ENCODE data around the gene SEMA4B. TPM values are rescaled to one million over a fixed set of nuclear protein-coding genes. Genes with fewer than 3 reads are reported as not detected.
A peak's percentile ranks its signal among the peaks of the same experiment; 100 is the strongest.

The SEMA4B gene
- polyA plus RNA-seq, 3 donors, result 13.2 to 65.0 (median 22.0) TPM

DNA sequence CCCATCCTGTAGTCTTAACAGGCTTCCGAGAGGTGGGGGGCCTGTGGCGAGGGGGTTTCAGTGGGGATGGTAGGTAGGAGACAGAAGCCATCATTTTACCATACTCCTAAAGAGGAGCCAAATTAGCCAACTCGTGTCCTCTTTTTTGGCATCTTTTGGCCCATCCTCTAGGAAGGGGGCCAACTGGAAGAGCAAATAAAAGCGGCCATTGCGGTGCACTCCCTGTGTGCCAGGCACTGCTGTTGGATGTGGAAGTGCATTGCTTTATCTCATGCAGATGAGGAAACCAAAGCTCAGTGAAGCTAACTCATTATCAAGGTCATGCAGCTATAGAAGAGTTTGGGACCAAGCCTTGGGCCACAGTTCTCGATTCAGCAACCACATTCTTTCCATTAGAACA, 6.1 kb downstream of the SEMA4B start:
- intact Hi-C loops (cut with micrococcal nuclease), result loop anchor here in 1 of 2 donors (5.0 kb wide), 1 partner anchor 40 kb away; no protein-coding TSS in a partner anchor
- no peak overlapping the region for H3K9ac ChIP-seq (ENCODE audit: insufficient read depth, low read length, poor library complexity, severe bottlenecking)
- H2AFZ ChIP-seq (ENCODE audit: insufficient read depth, low read depth, low read length, poor library complexity, severe bottlenecking), result no peak overlapping the region
- Mint-ChIP-seq H3K4me1 (peaks cover 74% of the 10 kb centered on the region), H3K27me3 (ENCODE audit: low read depth in 3 of 3) (peaks cover under 1 to 4% (median 1%) of the 10 kb centered on the region in 3 donors), H3K36me3 (peaks cover 61 to 90% of the 10 kb centered on the region in 2 donors), H3K4me3 (no peak overlapping the region), H3K9me3 (peaks cover 0 to 2% (median 0%) of the 10 kb centered on the region in 7 donors), H3K27ac (peak overlapping the region in 2 of 7 donors; percentile 27 to 32)
- peaks cover 91% of the 10 kb centered on the region for H3K79me2 ChIP-seq (ENCODE audit: insufficient read depth, low read length)
- H3K4me1 ChIP-seq (ENCODE audit: control insufficient read depth in 1 of 2, insufficient read depth in 2 of 2, low read length in 2 of 2), result peaks cover 33 to 67% of the 10 kb centered on the region in 2 donors
- H4K20me1 ChIP-seq (ENCODE audit: insufficient read depth, low read length), result peaks cover 98% of the 10 kb centered on the region
- no peak overlapping the region for H3K4me3 ChIP-seq (replicated peaks in 1 of 3; ENCODE audit: low read depth in 2 of 3, low read length in 3 of 3)
- DNase-seq, result no peak
- TF ChIP-seq, protein P1, sequence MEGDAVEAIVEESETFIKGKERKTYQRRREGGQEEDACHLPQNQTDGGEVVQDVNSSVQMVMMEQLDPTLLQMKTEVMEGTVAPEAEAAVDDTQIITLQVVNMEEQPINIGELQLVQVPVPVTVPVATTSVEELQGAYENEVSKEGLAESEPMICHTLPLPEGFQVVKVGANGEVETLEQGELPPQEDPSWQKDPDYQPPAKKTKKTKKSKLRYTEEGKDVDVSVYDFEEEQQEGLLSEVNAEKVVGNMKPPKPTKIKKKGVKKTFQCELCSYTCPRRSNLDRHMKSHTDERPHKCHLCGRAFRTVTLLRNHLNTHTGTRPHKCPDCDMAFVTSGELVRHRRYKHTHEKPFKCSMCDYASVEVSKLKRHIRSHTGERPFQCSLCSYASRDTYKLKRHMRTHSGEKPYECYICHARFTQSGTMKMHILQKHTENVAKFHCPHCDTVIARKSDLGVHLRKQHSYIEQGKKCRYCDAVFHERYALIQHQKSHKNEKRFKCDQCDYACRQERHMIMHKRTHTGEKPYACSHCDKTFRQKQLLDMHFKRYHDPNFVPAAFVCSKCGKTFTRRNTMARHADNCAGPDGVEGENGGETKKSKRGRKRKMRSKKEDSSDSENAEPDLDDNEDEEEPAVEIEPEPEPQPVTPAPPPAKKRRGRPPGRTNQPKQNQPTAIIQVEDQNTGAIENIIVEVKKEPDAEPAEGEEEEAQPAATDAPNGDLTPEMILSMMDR (IDR thresholded peaks at IDR 0.05), result no peak
- H3K27me3 ChIP-seq (ENCODE audit: control insufficient read depth in 2 of 2, insufficient read depth in 2 of 2, low read length in 2 of 2), result no peaks in the 10 kb centered on the region
- H3K9me3 ChIP-seq (replicated peaks in 1 of 2; ENCODE audit: control insufficient read depth in 1 of 2, insufficient read depth in 1 of 2, low read length in 2 of 2), result no peaks in the 10 kb centered on the region
- H3K36me3 ChIP-seq (replicated peaks in 1 of 2; ENCODE audit: control insufficient read depth in 1 of 2, insufficient read depth in 2 of 2, low read length in 2 of 2), result peaks cover 41 to 67% of the 10 kb centered on the region in 2 donors
- no peak overlapping the region for H3K27ac ChIP-seq (ENCODE audit: low read depth in 1 of 2, low read length in 2 of 2)
- WGBS (ENCODE audit: insufficient coverage), result 100% methylated on average over 1 of the region's 6 CpGs
- H3K4me2 ChIP-seq (replicated peaks; ENCODE audit: extremely low read depth, low read length, poor library complexity, severe bottlenecking), result no peak overlapping the region

- intact Hi-C loops (cut with micrococcal nuclease), result loop anchor here in 1 of 2 donors (5.0 kb wide), 1 partner anchor 41 kb away; no protein-coding TSS in a partner anchor
- Mint-ChIP-seq H3K27me3 (ENCODE audit: low read depth in 3 of 3) (peaks cover 0 to 1% (median 0%) of the 10 kb centered on the region in 3 donors), H3K27ac (peak overlapping the region in 1 of 7 donors; percentile 42), H3K4me3 (no peak overlapping the region), H3K36me3 (peaks cover 52 to 87% of the 10 kb centered on the region in 2 donors), H3K9me3 (peaks cover 0 to 2% (median 0%) of the 10 kb centered on the region in 7 donors), H3K4me1 (peaks cover 68% of the 10 kb centered on the region)
- no peak overlapping the region for H3K9ac ChIP-seq (ENCODE audit: insufficient read depth, low read length, poor library complexity, severe bottlenecking)
- WGBS (ENCODE audit: insufficient coverage), result 96% methylated on average over 4 of the region's 6 CpGs
- no peaks in the 10 kb centered on the region for H3K9me3 ChIP-seq (replicated peaks in 1 of 2; ENCODE audit: control insufficient read depth in 1 of 2, insufficient read depth in 1 of 2, low read length in 2 of 2)
- no peak overlapping the region for H2AFZ ChIP-seq (ENCODE audit: insufficient read depth, low read depth, low read length, poor library complexity, severe bottlenecking)
- no peak overlapping the region for H3K4me2 ChIP-seq (replicated peaks; ENCODE audit: extremely low read depth, low read length, poor library complexity, severe bottlenecking)
- peaks cover 44 to 73% of the 10 kb centered on the region in 2 donors for H3K36me3 ChIP-seq (replicated peaks in 1 of 2; ENCODE audit: control insufficient read depth in 1 of 2, insufficient read depth in 2 of 2, low read length in 2 of 2)
- H3K79me2 ChIP-seq (ENCODE audit: insufficient read depth, low read length), result peaks cover 91% of the 10 kb centered on the region
- H3K27ac ChIP-seq (ENCODE audit: low read depth in 1 of 2, low read length in 2 of 2), result no peak overlapping the region
- no peak for DNase-seq
- TF ChIP-seq, protein P1 (IDR thresholded peaks at IDR 0.05), result no peak
- no peaks in the 10 kb centered on the region for H3K27me3 ChIP-seq (ENCODE audit: control insufficient read depth in 2 of 2, insufficient read depth in 2 of 2, low read length in 2 of 2)
- H3K4me1 ChIP-seq (ENCODE audit: control insufficient read depth in 1 of 2, insufficient read depth in 2 of 2, low read length in 2 of 2), result peaks cover 30 to 66% of the 10 kb centered on the region in 2 donors
- H3K4me3 ChIP-seq (replicated peaks in 1 of 3; ENCODE audit: low read depth in 2 of 3, low read length in 3 of 3), result no peak overlapping the region
- H4K20me1 ChIP-seq (ENCODE audit: insufficient read depth, low read length), result peaks cover 98% of the 10 kb centered on the region
These were observed 7.2 kb downstream of the SEMA4B start for GRCh38 chr15:90208356-90208755.
